GM19463 (cell line): ENCODE results near the gene NBPF15.
"Not testable (repeated sequence)": the region's sequence is repeated elsewhere in the genome, so short reads cannot be mapped to it uniquely, and the experiment has no call there.

Source experiments
- ATAC-seq: cut with Tn5 transposase; IDR thresholded peaks from one replicate; pipeline ENCODE4 v1.9.1; 2021; ENCODE audit warnings: mild to moderate bottlenecking, moderate library complexity; ENCODE audit not compliant: unreplicated experiment

Gene NBPF15

GRCh38 chr1:144461136-144461759 lies at the start of gene NBPF15:
TSS of gene NBPF15 (minus strand) at chr1:144461669. CDS start at chr1:144440003, 21,666 bp downstream.
- peak; percentile 98 for ATAC-seq

DNA sequence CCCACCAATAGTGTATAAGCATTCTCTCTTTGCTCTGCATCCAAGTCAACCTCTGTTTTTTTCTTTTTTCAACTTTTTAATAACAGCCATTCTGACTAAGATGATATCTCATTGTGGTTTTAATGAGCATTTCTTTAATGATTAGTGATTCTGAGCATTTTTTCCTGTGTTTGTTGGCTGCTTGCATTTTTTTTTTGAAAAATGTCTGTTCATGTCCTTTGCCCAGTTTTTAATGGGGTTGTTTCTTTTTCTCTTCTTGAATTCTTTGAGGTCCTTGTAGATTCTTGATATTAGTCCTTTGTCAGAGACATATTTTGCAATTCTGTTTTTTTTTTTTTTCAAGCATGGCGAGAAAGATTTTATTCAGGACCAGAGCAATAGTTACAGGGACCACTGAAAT lies 35.0 kb upstream of the NBPF15 start:
- not testable (repeated sequence) for ATAC-seq

GRCh38 chr1:144494130-144494529 lies 32.7 kb upstream of the NBPF15 start:
- not testable (repeated sequence) for ATAC-seq

DNA sequence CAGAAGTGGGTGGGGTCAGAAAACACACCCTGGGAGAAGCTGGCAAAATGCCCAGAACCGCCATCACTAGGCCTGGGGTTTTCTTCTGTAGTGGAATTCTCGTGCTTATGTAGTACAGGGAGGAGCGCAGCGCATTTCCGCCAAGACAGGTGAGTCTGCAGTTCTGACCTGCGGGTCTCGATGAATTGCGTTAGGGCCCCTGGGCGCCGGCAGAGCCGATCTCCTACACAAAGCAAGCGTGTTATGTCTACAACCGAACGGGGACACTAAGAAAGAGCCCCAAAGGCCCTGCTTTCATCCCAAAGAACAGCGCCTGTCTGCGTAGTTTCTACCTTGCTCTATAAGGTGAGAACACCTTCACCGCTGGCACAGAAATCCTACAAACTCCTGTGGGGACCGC lies 28.9 kb upstream of the NBPF15 start:
- ATAC-seq: not testable (repeated sequence)

DNA sequence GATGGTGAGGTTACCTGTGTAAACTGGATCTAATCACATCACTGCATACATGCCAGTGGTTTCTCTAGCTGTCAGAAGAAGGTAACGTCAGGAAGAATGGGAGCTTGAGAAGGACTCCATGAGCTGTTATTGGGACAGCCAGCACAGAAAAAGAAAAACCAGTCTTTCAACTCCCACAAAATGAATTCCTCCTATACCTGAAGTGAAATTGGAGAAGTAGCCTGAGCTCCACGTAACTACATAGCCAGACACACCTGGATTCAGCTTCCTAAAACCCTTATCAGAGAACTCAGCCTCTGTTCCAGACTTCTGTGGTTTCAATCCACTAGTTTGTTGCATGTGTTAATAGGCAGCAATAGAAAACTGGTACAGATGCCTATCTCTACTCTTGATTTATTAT lies 25.5 kb upstream of the NBPF15 start:
- not testable (repeated sequence) for ATAC-seq

DNA sequence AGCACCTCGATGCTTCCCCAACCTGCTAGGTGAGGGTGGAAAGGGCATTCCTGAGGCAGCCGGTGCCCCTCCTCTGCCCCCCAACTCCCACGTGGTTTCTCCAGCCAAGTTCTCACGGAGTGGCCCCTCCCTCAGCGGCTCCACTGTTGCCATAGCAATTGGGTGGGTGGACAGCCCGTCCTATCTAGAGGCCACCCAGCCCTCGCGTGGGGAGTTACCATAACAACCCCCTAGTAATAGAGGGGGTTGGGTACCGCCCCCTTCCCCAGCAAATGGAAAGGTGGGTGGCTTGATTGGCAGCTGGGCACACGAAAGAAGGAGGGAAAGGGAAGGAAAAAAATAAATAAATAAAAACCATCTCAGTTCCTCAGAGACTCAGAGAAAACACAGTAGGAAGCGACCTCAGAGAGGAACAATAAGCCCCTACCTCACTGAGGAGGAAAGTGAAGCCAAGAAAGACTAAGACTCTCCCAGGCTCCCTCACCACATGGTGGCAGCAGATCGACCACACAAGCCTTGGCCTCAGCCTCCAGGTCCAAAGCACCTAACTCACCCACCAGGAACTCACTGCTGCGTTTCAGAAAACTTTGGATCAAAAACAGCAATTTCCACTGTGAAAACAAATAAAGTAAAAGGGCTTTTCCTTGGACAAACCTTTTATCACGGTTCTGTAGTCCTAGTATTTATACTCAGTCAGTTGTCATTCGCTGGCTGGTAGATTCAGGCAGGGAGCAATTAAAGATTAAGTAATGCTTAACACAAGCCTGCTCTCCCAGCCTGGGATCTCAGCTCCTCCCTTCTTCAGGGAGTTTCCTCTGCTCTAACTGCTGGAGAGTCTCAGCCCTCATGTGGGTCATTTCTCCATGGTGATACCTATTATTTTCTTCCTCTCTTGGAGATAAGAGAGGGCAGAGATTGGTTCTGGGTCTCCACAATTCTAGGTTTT lies 23.9 kb upstream of the NBPF15 start:
- not testable (repeated sequence) for ATAC-seq

DNA sequence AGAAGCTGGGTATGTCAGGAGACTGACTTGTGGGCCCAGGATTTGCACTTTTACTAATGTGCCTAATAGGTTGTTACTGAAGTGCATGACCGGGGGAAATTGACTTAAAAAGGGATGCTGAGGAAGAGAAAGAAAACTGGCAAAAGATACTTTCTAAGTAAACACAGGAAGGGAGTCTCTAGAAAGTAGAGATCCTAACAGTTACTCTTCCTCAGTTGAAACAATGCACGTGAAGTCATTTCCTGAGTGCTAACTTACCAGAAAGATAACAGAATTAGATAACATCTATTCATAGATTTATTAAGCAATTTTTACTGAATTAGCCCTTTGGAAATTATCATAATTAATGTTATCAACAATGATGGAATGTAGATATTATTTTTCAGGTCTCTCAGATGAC lies 12.4 kb upstream of the NBPF15 start:
- not testable (repeated sequence) for ATAC-seq

- not testable (repeated sequence) for ATAC-seq
Observed at GRCh38 chr1:144471434-144471833, 10.0 kb upstream of the NBPF15 start.

GRCh38 chr1:144461778-144462177 lies 309 bp upstream of the NBPF15 start:
- ATAC-seq: peak; percentile 19

DNA sequence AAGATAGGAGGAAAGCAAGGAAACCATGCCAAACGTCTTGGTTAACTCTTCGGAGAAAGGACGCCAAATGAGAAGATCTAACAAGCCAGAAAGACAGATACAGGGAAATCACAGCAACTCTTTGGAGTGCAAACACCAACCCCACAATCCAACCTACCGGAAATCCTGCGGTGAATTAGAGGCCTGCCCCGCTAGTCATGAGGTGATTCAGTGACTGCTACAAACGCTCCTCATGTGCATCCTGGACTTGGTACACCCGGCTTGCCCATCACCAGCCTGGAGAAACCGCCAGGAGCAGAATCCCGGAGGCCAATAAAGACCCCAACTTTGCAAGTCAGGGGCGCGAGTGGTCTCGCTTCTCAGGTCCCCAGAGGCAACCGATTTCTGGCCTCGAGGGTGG lies 783 bp downstream of the NBPF15 start:
- not testable (repeated sequence) for ATAC-seq

DNA sequence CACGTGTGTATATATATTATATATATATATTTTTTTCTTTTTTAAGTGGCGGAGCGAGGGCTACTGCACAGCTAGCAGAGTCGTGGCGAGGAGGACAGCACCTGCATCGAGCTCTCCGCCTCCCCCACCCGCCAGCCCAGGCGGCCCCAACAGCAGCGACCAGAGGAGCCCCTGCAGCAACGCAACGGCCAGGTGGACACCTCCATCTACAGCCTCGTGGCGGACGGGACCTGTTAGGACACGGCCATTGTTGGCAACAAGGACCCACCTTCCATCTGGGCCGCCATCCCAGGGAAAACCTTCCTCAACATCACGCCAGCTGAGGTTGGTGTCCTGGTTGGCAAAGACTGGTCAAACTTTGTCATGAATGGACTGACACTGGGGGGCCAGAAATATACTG lies 19.1 kb downstream of the NBPF15 start:
- not testable (repeated sequence) for ATAC-seq

- ATAC-seq: not testable (repeated sequence)
Observed at GRCh38 chr1:144439737-144440136, 21.7 kb downstream of the NBPF15 start.

DNA sequence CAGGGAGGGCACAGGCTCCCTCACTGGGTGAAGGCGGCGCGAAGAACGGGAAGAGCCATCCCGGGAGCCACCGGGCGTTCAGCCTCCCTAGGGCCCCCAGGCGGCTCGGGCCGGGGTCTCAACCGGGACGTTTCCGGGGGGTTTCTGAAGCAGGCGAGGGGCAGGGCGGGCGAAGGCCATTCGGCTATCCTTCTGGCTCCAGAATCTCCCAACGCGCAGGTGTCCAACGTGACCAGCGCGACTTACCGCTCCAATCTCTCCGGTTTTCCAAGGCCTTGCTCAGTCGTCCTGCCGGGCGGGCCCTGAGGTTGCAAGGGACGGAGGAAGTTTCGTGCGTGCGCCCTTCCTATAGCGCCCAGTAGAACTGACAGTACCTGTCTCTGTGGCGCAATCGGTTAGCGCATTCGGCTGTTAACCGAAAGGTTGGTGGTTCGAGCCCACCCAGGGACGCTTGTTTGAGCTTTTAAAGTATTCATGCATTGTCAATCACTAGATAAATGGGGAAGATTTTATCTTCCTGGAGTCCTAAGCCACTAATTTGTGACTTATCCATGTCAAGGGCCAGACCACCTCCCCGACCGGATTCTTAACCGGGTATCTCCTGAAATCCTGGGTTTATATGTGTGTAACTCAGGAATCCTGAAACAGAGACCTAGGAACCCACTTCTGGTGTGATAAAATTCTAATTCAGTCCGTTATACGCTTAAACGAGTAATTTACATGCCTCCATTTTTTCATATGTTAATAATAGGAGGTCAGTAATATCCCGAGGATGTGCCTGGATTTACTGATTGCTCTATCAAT lies 42.4 kb downstream of the NBPF15 start:
- ATAC-seq: not testable (repeated sequence)

GRCh38 chr1:144413404-144414118 lies 47.9 kb downstream of the NBPF15 start:
- not testable (repeated sequence) for ATAC-seq

DNA sequence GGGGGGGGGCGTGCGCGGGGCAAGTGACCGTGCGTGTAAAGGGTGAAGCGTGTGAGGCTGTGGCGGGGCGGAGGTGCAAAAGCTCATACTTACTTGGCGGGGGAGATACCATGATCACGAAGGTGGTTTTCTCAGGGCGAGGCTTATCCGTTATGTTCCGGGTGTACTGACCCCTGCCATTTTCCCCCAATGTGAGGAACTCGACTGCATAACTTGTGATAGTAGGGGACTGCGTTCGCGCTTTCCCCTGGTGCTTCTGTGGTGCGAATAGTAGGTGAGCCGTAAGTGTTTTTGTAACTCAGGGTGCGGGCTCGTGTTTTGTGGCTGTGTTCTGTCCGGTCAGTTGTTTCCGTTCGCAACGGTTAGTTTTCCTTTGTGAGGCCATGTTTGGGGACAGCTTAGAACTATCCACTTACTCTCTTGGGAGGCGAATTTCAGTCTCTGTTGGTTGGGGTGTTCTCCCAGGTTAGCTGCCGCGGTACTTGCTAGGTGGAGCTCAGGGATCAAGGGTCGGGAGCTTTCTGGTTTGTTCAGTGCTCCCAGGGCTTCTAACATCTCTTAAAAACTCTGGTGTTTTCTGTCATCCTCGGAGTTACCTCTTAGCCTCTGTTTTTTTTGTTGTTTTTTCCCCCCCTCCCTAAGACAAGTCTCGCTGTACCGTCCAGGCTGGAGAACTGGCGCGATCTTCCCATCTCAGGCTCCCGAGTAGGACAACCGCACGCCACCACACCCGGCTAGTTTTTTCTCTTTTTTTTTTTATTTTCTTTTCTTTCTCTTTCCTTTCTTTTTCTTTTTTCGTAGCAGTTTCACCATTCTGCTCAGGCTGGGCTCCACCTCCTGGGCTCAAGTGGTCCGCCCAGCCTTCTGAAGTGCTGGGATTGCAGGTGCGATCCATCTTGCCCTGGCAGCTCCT lies 48.7 kb downstream of the NBPF15 start:
- peak; percentile 79 for ATAC-seq

DNA sequence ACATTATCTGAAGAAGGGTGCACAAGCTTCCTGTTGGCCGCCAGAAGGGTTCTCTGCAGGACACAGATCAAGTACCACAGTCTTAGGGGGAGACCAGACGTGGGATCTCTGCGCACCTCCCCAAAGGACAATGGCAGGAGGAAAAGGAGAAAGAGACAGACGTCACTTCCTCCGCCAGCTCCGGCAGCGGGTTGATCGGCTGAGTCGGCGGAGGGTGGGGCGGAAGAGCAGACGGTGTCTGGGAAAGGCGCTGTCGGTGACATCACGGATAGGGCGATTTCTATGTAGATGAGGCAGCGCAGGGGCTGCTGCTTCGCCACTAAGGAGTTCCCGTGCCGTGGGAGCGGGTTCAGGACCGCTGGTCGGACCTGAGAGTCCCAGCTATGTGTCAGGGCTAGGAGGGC lies 49.4 kb downstream of the NBPF15 start:
- peak; percentile 58 for ATAC-seq

GRCh38 chr1:144402807-144403206 lies 58.7 kb downstream of the NBPF15 start:
- ATAC-seq: not testable (repeated sequence)

DNA sequence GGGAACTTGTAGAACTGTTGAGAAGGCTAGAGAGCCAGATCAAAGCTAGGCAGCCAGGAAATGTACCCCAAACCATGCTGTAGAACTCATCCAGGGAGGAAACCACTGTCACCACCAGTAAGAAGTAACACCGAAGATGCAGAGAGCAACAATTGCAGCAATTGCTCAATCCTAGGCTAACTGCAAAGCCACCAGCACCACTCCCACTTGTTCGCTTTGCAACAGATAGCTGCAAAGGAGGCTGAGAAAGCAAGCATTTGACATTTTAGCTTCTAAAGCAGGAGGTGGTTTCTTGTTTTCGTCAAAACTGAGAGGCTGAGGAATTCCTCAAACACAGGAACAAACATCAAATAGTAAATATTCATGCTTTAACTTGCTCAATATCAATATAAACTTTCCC lies 89.8 kb downstream of the NBPF15 start:
- ATAC-seq: not testable (repeated sequence)
